ENCODE results near the gene NUP210. TPM values are rescaled to one million over a fixed set of nuclear protein-coding genes. Genes with fewer than 3 reads are reported as not detected.

The NUP210 gene
- 1 to 10 TPM; 1.4 to 6.1 (median 3.1) TPM for total RNA-seq
- 10 to 100 TPM in 1 of 3 donors, 1 to 10 TPM in 1, under 1 TPM in 1; under 0.01 to 26.4 (median 2.1) TPM for polyA plus RNA-seq

GRCh38 chr3:13420045-13420830 is at the start of gene NUP210:
NUP210 (minus strand) TSS chr3:13420322; CDS start chr3:13420226, 96 bp downstream.
- Histone ChIP-seq H3K36me3 (no peaks in the 10 kb centered on the region), H3K27ac (peak within 1 kb of the TSS; percentile 48 to 64 (median 54)), H3K4me3 (peak within 1 kb of the TSS; percentile 32 to 61 (median 56)), H3K4me1 (peaks cover 0 to 14% (median 10%) of the 10 kb centered on the region in 4 donors), H3K9me3 (no peaks in the 10 kb centered on the region), H3K27me3 (peaks cover 0 to 4% (median 0%) of the 10 kb centered on the region in 3 donors)
- no peak for TF ChIP-seq POLR2A (IDR thresholded peaks at IDR 0.05)
- TF ChIP-seq POLR2AphosphoS5 (IDR thresholded peaks at IDR 0.05), result no peak
- TF ChIP-seq EP300 (IDR thresholded peaks at IDR 0.05), result no peak
- TF ChIP-seq, protein P1, sequence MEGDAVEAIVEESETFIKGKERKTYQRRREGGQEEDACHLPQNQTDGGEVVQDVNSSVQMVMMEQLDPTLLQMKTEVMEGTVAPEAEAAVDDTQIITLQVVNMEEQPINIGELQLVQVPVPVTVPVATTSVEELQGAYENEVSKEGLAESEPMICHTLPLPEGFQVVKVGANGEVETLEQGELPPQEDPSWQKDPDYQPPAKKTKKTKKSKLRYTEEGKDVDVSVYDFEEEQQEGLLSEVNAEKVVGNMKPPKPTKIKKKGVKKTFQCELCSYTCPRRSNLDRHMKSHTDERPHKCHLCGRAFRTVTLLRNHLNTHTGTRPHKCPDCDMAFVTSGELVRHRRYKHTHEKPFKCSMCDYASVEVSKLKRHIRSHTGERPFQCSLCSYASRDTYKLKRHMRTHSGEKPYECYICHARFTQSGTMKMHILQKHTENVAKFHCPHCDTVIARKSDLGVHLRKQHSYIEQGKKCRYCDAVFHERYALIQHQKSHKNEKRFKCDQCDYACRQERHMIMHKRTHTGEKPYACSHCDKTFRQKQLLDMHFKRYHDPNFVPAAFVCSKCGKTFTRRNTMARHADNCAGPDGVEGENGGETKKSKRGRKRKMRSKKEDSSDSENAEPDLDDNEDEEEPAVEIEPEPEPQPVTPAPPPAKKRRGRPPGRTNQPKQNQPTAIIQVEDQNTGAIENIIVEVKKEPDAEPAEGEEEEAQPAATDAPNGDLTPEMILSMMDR (IDR thresholded peaks at IDR 0.05), result no peak
- no peak for DNase-seq
- intact Hi-C loops (cut with DNase I), result no loop called here
- WGBS, 2 donors, result 2 to 3% methylated on average over 90 of the region's 90 CpGs

GRCh38 chr3:13466781-13467180 is 46.7 kb upstream of the NUP210 start:
- no peaks in the 10 kb centered on the region for H3K9me3 ChIP-seq
- intact Hi-C loops (cut with DNase I), result no loop called here
- no peaks in the 10 kb centered on the region for H3K36me3 ChIP-seq
- H3K4me1 ChIP-seq, result no peaks in the 10 kb centered on the region
- H3K27ac ChIP-seq, result no peak overlapping the region
- DNase-seq, result no peak
- no peak overlapping the region for H3K4me3 ChIP-seq
- TF ChIP-seq, protein P1 (IDR thresholded peaks at IDR 0.05), result no peak
- TF ChIP-seq POLR2AphosphoS5 (IDR thresholded peaks at IDR 0.05) (no peak), EP300 (IDR thresholded peaks at IDR 0.05) (no peak), POLR2A (IDR thresholded peaks at IDR 0.05) (no peak)
- H3K27me3 ChIP-seq, result peaks cover 0 to 3% (median 0%) of the 10 kb centered on the region in 3 donors
- 87 to 89% methylated on average over 4 of the region's 4 CpGs for WGBS, 2 donors

- no peak for DNase-seq
- TF ChIP-seq POLR2A (IDR thresholded peaks at IDR 0.05) (no peak), EP300 (IDR thresholded peaks at IDR 0.05) (no peak), POLR2AphosphoS5 (IDR thresholded peaks at IDR 0.05) (no peak)
- TF ChIP-seq, protein P1 (IDR thresholded peaks at IDR 0.05), result no peak
- Histone ChIP-seq H3K36me3 (no peaks in the 10 kb centered on the region), H3K4me3 (no peak overlapping the region), H3K27me3 (peaks cover 0 to 8% (median 0%) of the 10 kb centered on the region in 3 donors), H3K27ac (no peak overlapping the region), H3K9me3 (no peaks in the 10 kb centered on the region), H3K4me1 (no peaks in the 10 kb centered on the region)
- intact Hi-C loops (cut with DNase I), result no loop called here
- 67 to 82% methylated on average over 4 of the region's 4 CpGs for WGBS, 2 donors
These were observed 45.2 kb upstream of the NUP210 start for GRCh38 chr3:13465236-13465873.

GRCh38 chr3:13463618-13464400 is 43.7 kb upstream of the NUP210 start:
- intact Hi-C loops (cut with DNase I), result no loop called here
- TF ChIP-seq, protein P1 (IDR thresholded peaks at IDR 0.05), result no peak
- no peak for TF ChIP-seq EP300 (IDR thresholded peaks at IDR 0.05)
- TF ChIP-seq POLR2AphosphoS5 (IDR thresholded peaks at IDR 0.05), result no peak
- no peak for TF ChIP-seq POLR2A (IDR thresholded peaks at IDR 0.05)
- Histone ChIP-seq H3K4me1 (no peaks in the 10 kb centered on the region), H3K4me3 (no peak overlapping the region), H3K27me3 (peaks cover 0 to 8% (median 0%) of the 10 kb centered on the region in 3 donors), H3K36me3 (no peaks in the 10 kb centered on the region), H3K9me3 (no peaks in the 10 kb centered on the region), H3K27ac (no peak overlapping the region)
- 78 to 86% methylated on average over 11 of the region's 11 CpGs for WGBS, 2 donors
- DNase-seq, result no peak
